PC-3 (cell line): ENCODE measurements around the gene RNMT.
"Not testable (repeated sequence)": the region's sequence is repeated elsewhere in the genome, so short reads cannot be mapped to it uniquely, and the experiment has no call there.

Source experiments
- CTCF ChIP-seq: fragments of 300-600 bp; sonication (generic); conservative IDR thresholded peaks from 2 replicates; pipeline ENCODE4 v1.5.1; 2017; ENCODE audit warnings: antibody characterized with exemption, low read depth, mild to moderate bottlenecking, low read length
- EZH2 ChIP-seq: fragments of 300-600 bp; sonication (generic); IDR thresholded peaks from one replicate; pipeline ENCODE4 v1.6.1; 2017; ENCODE audit warnings: antibody characterized with exemption, mild to moderate bottlenecking, low read length; ENCODE audit not compliant: unreplicated experiment
- EZH2phosphoT487 ChIP-seq: fragments of 300-600 bp; sonication (generic); IDR thresholded peaks from 2 replicates; pipeline ENCODE4 v1.6.1; 2018; ENCODE audit warnings: mild to moderate bottlenecking, antibody characterized with exemption, low read length, borderline replicate concordance

DNA sequence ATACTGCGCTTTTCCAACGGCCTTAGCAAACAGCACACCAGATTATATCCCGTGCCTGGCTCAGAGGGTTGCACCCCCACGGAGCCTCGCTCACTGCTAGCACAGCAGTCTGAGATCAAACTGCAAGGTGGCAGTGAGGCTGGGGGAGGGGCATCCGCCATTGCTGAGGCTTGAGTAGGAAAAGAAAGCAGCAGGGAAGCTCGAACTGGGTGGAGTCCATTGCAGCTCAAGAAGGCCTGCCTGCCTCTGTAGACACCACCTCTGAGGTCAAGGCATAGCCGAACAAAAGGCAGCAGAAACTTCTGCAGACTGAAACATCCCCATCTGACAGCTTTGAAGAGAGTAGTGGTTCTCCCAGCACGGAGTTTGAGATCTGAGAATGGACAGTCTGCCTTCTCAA lies 36.4 kb upstream of the RNMT start:
- not testable (repeated sequence) for TF ChIP-seq CTCF, EZH2phosphoT487, EZH2
